ENCODE data around the gene C4BPB. TPM values are rescaled to one million over a fixed set of nuclear protein-coding genes. Genes with fewer than 3 reads are reported as not detected.

C4BPB gene
- total and polyA plus RNA-seq, 2 of the 13 experiments (the other 11 are each of a cell fraction or from before 2014, with no cell fraction given), result 155 to 266 TPM

GRCh38 chr1:207084701-207085180, 3.9 kb upstream of the C4BPB start (continued):
- TF ChIP-seq ZNF318 (CRISPR knock-in tag; IDR thresholded peaks at IDR 0.05) (no peak), ATM (IDR thresholded peaks at IDR 0.05; ENCODE audit: borderline replicate concordance) (no peak), ZFP62 (CRISPR knock-in tag; IDR thresholded peaks at IDR 0.05) (no peak), ZSCAN9 (CRISPR knock-in tag; IDR thresholded peaks at IDR 0.05; ENCODE audit: borderline replicate concordance) (no peak), TIGD3 (CRISPR knock-in tag; IDR thresholded peaks at IDR 0.05; ENCODE audit: borderline replicate concordance) (no peak), SRY (CRISPR knock-in tag; IDR thresholded peaks at IDR 0.05) (no peak), KLF16 (CRISPR knock-in tag; IDR thresholded peaks at IDR 0.05) (no peak; a peak in 1 of 4 replicates), AHDC1 (CRISPR knock-in tag; IDR thresholded peaks at IDR 0.05; ENCODE audit: borderline replicate concordance) (no peak), DPF2 (CRISPR knock-in tag; IDR thresholded peaks at IDR 0.05; ENCODE audit: borderline replicate concordance, low read depth) (no peak), HOXA9 (CRISPR knock-in tag; IDR thresholded peaks at IDR 0.05; ENCODE audit: borderline replicate concordance) (no peak), RBM22 (optimal IDR thresholded peaks at IDR 0.05; ENCODE audit: low read length) (no peak), ZNF639 (CRISPR knock-in tag; conservative IDR thresholded peaks at IDR 0.05) (no peak)
